Endothelial cell of umbilical vein (primary cell): ENCODE results near the gene COL5A1. TPM values are rescaled to one million over a fixed set of nuclear protein-coding genes. Genes with fewer than 3 reads are reported as not detected.

Source experiments
- BruUV-seq: library from RNA; stranded (reverse); fragments of 400-500 nt; replicated peaks from 2 replicates; lab custom pipeline; 2021; lab: Mats Ljungman, UMichigan
- CTCF ChIA-PET: fragments of 300-600, 350-600 bp; sonication (Branson Sonifier 250); formaldehyde crosslinking; loops from one replicate; lab custom pipeline; 2021; ENCODE audit warnings: antibody characterized with exemption, inconsistent platforms; lab: Charles Lee
- POLR2A ChIA-PET: fragments of 300-600, 350-600 bp; sonication (Branson Sonifier 250); formaldehyde crosslinking; loops from one replicate; lab custom pipeline; 2021; ENCODE audit warnings: antibody characterized with exemption, inconsistent platforms; lab: Charles Lee
- DNase-seq: peaks from one replicate; pipeline ENCODE4 v3.0.0-alpha.2; 2011; ENCODE audit warnings: low read depth, low spot score
- FAIRE-seq: peaks from 2 replicates; lab custom pipeline; 2011; peaks lifted over from hg19 to GRCh38; lab: Jason Lieb, UNC
- H2AFZ ChIP-seq: 2 replicates; pipeline ENCODE4 v1.6.0; 2012; ENCODE audit warnings: low read depth, low read length, control low read depth, inconsistent platforms
- H3K27ac ChIP-seq: 2 replicates; pipeline ENCODE4 v1.5.1; 2011; ENCODE audit warnings: low read depth, mild to moderate bottlenecking, control low read depth, low read length, moderate library complexity; ENCODE audit not compliant: insufficient read depth
- H3K27me3 ChIP-seq, 2 experiments: 2 replicates each; pipeline versions ENCODE4 v1.6.0 to v1.6.1; 2011; ENCODE audit warnings: low read length in 2 of 2, mixed read lengths in 1 of 2; ENCODE audit not compliant: control insufficient read depth in 2 of 2, insufficient read depth in 2 of 2
- H3K36me3 ChIP-seq, 2 experiments: 2 replicates in 1 of 2; 3 replicates in 1 of 2; pipeline ENCODE4 v1.5.1; 2011; ENCODE audit warnings: low read length in 2 of 2, mild to moderate bottlenecking in 1 of 2, moderate library complexity in 1 of 2; ENCODE audit not compliant: control insufficient read depth in 2 of 2, insufficient read depth in 2 of 2; ENCODE audit errors: extremely low read depth in 1 of 2
- H3K4me1 ChIP-seq: 3 replicates; pipeline ENCODE4 v1.5.1; 2011; ENCODE audit warnings: mild to moderate bottlenecking, low read length; ENCODE audit not compliant: control insufficient read depth, insufficient read depth; ENCODE audit errors: extremely low read depth
- H3K4me2 ChIP-seq: 2 replicates; pipeline ENCODE4 v1.6.1; 2011; ENCODE audit warnings: low read length, control low read depth, mixed read lengths; ENCODE audit not compliant: insufficient read depth
- H3K4me3 ChIP-seq, 3 experiments: fragments of 200-600 bp in 1 of 3; sonication (generic), shearing (Covaris generic) in 1 of 3; replicated peaks in 1 of 3; 2 replicates each; pipeline ENCODE4 v1.5.1; 2011 to 2016; ENCODE audit warnings: control low read depth in 3 of 3, low read length in 3 of 3, mild to moderate bottlenecking in 2 of 3, inconsistent platforms in 1 of 3, low read depth in 1 of 3, moderate library complexity in 1 of 3; ENCODE audit not compliant: insufficient read depth in 1 of 3
- H3K79me2 ChIP-seq: 2 replicates; pipeline ENCODE4 v1.6.0; 2012; ENCODE audit warnings: low read length, inconsistent platforms; ENCODE audit not compliant: control insufficient read depth, insufficient read depth
- H3K9ac ChIP-seq: replicated peaks from 2 replicates; pipeline ENCODE3; 2011; ENCODE audit warnings: low read length, control low read depth; ENCODE audit not compliant: insufficient read depth; ENCODE audit errors: extremely low read depth
- H3K9me1 ChIP-seq: replicated peaks from 3 replicates; pipeline ENCODE4 v1.6.0; 2011; ENCODE audit warnings: mild to moderate bottlenecking, low read length; ENCODE audit not compliant: control insufficient read depth, insufficient read depth; ENCODE audit errors: extremely low read depth
- H3K9me3 ChIP-seq: replicated peaks from 2 replicates; pipeline ENCODE4 v1.5.1; 2012; ENCODE audit warnings: low read length, inconsistent platforms; ENCODE audit not compliant: control insufficient read depth, insufficient read depth
- H4K20me1 ChIP-seq: replicated peaks from 2 replicates; pipeline ENCODE3; 2011; ENCODE audit warnings: mild to moderate bottlenecking, low read length; ENCODE audit not compliant: control insufficient read depth, insufficient read depth; ENCODE audit errors: extremely low read depth
- EZH2 ChIP-seq: IDR thresholded peaks from 2 replicates; pipeline ENCODE4 v1.6.1; 2012; ENCODE audit warnings: borderline replicate concordance, low read depth, mild to moderate bottlenecking, moderate library complexity, low read length, inconsistent platforms; ENCODE audit not compliant: severe bottlenecking
- FOS ChIP-seq: IDR thresholded peaks from 2 replicates; pipeline ENCODE4 v1.6.1; 2011; ENCODE audit warnings: mild to moderate bottlenecking, low read length, moderate library complexity, borderline replicate concordance; ENCODE audit not compliant: insufficient read depth
- GATA2 ChIP-seq: IDR thresholded peaks from 2 replicates; pipeline ENCODE4 v1.7.0; 2011; ENCODE audit warnings: low read depth, mild to moderate bottlenecking, moderate library complexity, mixed read lengths, low read length; ENCODE audit not compliant: insufficient read length, insufficient read depth
- JUN ChIP-seq: IDR thresholded peaks from 2 replicates; pipeline ENCODE4 v1.6.1; 2011; ENCODE audit warnings: borderline replicate concordance, low read depth; ENCODE audit not compliant: insufficient read length, insufficient read depth
- MAX ChIP-seq: IDR thresholded peaks from 2 replicates; pipeline ENCODE4 v1.6.1; 2011; ENCODE audit not compliant: insufficient read depth, insufficient read length
- MYC ChIP-seq: IDR thresholded peaks from one replicate; pipeline ENCODE4 v1.6.1; 2011; ENCODE audit warnings: mild to moderate bottlenecking, low read depth, low read length
- POLR2A ChIP-seq: IDR thresholded peaks from 2 replicates; pipeline ENCODE4 v1.6.1; 2012; ENCODE audit warnings: low read depth, mild to moderate bottlenecking, control low read depth, low read length
- POLR2AphosphoS5 ChIP-seq: IDR thresholded peaks from 2 replicates; pipeline ENCODE4 v1.6.1; 2012; ENCODE audit warnings: low read depth, mild to moderate bottlenecking, control low read depth, low read length, moderate library complexity; ENCODE audit not compliant: insufficient read depth
- dilution Hi-C: fragments of 300-500 bp; cut with MboI; formaldehyde crosslinking; loops from one replicate; pipeline ENCODE4 v1.15.0; 2019; ENCODE audit warnings: low sequenced_read_pairs; ENCODE audit not compliant: extremely low pct_ligation_motif_present
- intact Hi-C: fragments of 100-400 bp; cut with micrococcal nuclease; formaldehyde crosslinking; loops from one replicate; pipeline ENCODE4 v1.10.0; 2022
- polyA plus RNA-seq, 4 experiments: library from polyadenylated mRNA; depleted of rRNA in 3 of 4; stranded (reverse) in 3 of 4; unstranded in 1 of 4; fragments of >200 nt; gene quantifications; 2 replicates each; pipeline versions ENCODE4 v1.2.1 to v1.2.3, GENCODE V29; 2011 to 2012; ENCODE audit warnings: missing spikeins in 1 of 4
- total RNA-seq: library from RNA; stranded (reverse); gene quantifications from 2 replicates; pipeline ENCODE4 v1.2.3, GENCODE V29; 2021
- TF ChIP-seq, protein P1 (sequence below), 2 donors: IDR thresholded peaks; 1 replicate in 1 of 2; 2 replicates in 1 of 2; pipeline ENCODE4 v1.5.1; 2011; ENCODE audit warnings: low read length in 2 of 2, mild to moderate bottlenecking in 2 of 2, moderate library complexity in 2 of 2, control low read depth in 1 of 2, inconsistent platforms in 1 of 2, low read depth in 1 of 2; ENCODE audit not compliant: insufficient read depth in 1 of 2; ENCODE audit errors: extremely low read depth in 1 of 2

COL5A1 gene
- total and polyA plus RNA-seq, 2 donors (not counting 3 experiments of a cell fraction or from before 2014, with no cell fraction given), result 97.4 to 175 TPM

- H3K4me1 ChIP-seq, result peaks cover 12% of the 10 kb centered on the region
- BruUV-seq, result no TSS peak
- no peaks in the 10 kb centered on the region for H3K27me3 ChIP-seq
- H3K9ac ChIP-seq, result no peak overlapping the region
- no peak overlapping the region for H3K4me2 ChIP-seq
- no peaks in the 10 kb centered on the region for H3K9me1 ChIP-seq
- peak; percentile 28 for DNase-seq
- dilution Hi-C loops (no loop called here), intact Hi-C loops (no loop called here)
- TF ChIP-seq POLR2A, result no peak
- no peak for TF ChIP-seq MYC
- TF ChIP-seq, protein P1, sequence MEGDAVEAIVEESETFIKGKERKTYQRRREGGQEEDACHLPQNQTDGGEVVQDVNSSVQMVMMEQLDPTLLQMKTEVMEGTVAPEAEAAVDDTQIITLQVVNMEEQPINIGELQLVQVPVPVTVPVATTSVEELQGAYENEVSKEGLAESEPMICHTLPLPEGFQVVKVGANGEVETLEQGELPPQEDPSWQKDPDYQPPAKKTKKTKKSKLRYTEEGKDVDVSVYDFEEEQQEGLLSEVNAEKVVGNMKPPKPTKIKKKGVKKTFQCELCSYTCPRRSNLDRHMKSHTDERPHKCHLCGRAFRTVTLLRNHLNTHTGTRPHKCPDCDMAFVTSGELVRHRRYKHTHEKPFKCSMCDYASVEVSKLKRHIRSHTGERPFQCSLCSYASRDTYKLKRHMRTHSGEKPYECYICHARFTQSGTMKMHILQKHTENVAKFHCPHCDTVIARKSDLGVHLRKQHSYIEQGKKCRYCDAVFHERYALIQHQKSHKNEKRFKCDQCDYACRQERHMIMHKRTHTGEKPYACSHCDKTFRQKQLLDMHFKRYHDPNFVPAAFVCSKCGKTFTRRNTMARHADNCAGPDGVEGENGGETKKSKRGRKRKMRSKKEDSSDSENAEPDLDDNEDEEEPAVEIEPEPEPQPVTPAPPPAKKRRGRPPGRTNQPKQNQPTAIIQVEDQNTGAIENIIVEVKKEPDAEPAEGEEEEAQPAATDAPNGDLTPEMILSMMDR (IDR thresholded peaks at IDR 0.05; ENCODE audit: extremely low read depth in 1 of 2, insufficient read depth in 1 of 2, low read depth in 1 of 2, low read length in 2 of 2), result no peak
- no peak for TF ChIP-seq FOS
- no peak for TF ChIP-seq POLR2AphosphoS5
- TF ChIP-seq EZH2, result no peak
- TF ChIP-seq GATA2, result no peak
- TF ChIP-seq JUN, result no peak
- TF ChIP-seq MAX, result no peak
- no peaks in the 10 kb centered on the region for H3K36me3 ChIP-seq
- no peak overlapping the region for H3K4me3 ChIP-seq
- FAIRE-seq, result no peak
- H4K20me1 ChIP-seq, result no peaks in the 10 kb centered on the region
- ChIA-PET POLR2A (no interaction called here), CTCF (no interaction called here)
- H3K9me3 ChIP-seq, result peaks cover 3% of the 10 kb centered on the region
- H3K27ac ChIP-seq, result no peak overlapping the region
- H2AFZ ChIP-seq, result no peak overlapping the region
- no peaks in the 10 kb centered on the region for H3K79me2 ChIP-seq
These were observed 34.5 kb upstream of the COL5A1 start for GRCh38 chr9:134606951-134607731.
